Measurements from ENCODE around the gene CLCNKB.
A peak's percentile ranks its signal among the peaks of the same experiment; 100 is the strongest.
"Not testable (repeated sequence)": the region's sequence is repeated elsewhere in the genome, so short reads cannot be mapped to it uniquely, and the experiment has no call there.

The CLCNKB gene

DNA sequence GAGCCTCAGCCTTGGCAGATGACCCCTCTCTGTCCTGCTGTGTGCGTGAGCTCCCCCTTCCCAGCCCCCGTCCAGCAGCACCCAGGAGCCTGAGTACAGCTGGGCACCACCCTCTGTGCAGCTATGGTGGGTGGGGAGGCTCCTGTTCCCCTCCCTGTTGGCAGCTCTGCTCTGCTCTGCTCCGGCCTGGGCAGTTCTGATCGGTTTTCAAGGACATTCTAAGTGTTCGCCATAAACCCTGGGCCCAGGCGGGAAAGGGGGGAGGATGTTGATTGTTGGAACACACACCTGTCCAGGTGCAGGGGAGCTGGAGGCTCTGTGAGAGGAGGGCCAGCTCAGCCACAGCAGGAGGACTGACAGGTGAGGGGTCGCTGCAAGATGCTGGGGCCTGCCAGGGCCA, at the start of gene CLCNKB:
Gene CLCNKB (plus strand): TSS at position 262 of the 400 bp plus-strand sequence. CDS start 711 bp downstream, outside the sequence.
- TF ChIP-seq, protein P1, sequence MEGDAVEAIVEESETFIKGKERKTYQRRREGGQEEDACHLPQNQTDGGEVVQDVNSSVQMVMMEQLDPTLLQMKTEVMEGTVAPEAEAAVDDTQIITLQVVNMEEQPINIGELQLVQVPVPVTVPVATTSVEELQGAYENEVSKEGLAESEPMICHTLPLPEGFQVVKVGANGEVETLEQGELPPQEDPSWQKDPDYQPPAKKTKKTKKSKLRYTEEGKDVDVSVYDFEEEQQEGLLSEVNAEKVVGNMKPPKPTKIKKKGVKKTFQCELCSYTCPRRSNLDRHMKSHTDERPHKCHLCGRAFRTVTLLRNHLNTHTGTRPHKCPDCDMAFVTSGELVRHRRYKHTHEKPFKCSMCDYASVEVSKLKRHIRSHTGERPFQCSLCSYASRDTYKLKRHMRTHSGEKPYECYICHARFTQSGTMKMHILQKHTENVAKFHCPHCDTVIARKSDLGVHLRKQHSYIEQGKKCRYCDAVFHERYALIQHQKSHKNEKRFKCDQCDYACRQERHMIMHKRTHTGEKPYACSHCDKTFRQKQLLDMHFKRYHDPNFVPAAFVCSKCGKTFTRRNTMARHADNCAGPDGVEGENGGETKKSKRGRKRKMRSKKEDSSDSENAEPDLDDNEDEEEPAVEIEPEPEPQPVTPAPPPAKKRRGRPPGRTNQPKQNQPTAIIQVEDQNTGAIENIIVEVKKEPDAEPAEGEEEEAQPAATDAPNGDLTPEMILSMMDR (conservative IDR thresholded peaks at IDR 0.05; ENCODE audit: low read depth, low read length), result no peak
- DNase-seq (ENCODE audit: low read depth), result no peak
- H3K4me3 ChIP-seq (ENCODE audit: low read depth, low read length), result no peak within 1 kb of the TSS

DNA sequence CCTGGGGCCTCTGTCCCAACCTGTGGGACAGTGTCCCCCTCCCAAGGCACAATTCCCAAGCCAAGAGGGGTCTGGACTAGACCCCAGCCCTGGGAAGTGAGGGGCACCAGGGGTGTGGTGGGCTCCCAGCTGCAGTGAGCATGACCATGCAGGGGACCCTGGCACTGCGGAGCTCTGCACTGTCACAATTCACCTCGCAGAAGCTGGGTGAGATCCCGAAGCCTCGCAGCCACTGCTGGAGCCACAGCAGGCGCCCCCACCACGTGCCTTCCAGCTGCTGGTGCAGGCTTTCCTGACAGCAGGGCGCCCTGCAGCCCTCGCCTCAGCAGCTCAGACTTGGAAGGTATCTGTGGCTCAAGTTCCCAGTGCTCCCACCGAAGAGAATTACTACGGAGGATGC, 49.5 kb upstream of the CLCNKB start:
- TF ChIP-seq, protein P1 (conservative IDR thresholded peaks at IDR 0.05; ENCODE audit: low read depth, low read length), result no peak
- DNase-seq (ENCODE audit: low read depth), result no peak
- no peak overlapping the region for H3K4me3 ChIP-seq (ENCODE audit: low read depth, low read length)

DNA sequence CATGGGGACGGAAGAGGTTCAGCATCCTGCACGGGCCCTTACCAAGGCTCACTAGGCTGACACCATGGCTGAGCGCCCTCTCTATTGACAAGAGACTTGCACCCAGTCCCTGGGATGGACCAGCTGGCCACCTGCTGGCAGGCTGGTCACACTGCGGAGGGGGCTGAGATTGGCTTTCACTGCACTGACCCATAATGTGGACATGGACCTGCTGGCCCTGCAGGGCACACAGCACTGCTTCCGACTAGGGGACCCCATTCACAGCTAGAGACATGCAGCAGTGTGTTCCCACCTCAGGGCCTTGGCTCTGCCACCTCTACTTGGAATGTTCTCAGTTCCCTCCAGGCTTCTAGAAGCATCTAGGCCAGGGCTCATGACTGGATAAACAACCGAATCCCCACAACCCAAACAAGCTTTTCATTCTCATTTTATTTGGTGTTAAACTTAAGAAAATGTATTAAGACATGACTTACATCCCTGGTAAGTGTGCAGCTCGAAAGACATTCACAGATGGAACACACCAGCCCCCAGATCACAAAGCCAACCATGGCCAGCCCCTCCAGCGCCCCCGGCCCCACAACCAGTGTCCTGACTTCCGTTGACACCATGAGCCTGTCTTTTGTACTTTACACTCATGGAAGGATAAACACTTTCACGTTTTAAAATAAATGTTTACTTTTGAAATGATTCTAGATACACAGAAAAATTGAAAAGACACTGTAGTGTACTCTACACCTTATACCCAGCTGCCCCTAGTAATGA, 48.8 kb upstream of the CLCNKB start:
- DNase-seq (ENCODE audit: low read depth), result peak; percentile 73
- TF ChIP-seq, protein P1 (conservative IDR thresholded peaks at IDR 0.05; ENCODE audit: low read depth, low read length), result peak; percentile 91
- no peak overlapping the region for H3K4me3 ChIP-seq (ENCODE audit: low read depth, low read length)

DNA sequence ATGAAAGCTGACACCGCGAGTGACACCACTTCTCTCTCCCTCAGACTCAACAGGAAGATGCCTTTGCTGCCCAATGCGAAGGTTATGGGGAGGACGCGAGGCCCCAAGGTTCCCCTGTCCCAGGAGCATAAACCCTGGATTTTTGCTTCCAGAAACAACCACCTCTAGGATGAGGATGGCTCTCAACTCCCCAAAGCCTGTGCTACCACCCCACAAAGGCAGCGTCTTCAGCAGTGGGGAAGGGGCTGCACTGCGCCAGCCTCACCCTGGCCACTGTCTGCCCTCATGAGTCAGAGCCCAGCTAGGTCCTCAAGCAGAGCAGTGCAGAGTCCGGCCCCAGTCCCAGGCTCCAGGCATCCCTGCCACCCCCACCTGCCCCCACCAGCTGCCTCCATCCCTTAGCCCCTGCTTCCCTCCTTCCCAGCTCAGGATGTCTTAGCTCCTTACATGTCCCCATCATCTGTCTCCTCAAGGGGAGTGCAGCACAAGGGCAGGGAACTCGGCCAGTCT, 46.5 kb upstream of the CLCNKB start:
- TF ChIP-seq, protein P1 (conservative IDR thresholded peaks at IDR 0.05; ENCODE audit: low read depth, low read length), result no peak
- no peak for DNase-seq (ENCODE audit: low read depth)
- no peak overlapping the region for H3K4me3 ChIP-seq (ENCODE audit: low read depth, low read length)

DNA sequence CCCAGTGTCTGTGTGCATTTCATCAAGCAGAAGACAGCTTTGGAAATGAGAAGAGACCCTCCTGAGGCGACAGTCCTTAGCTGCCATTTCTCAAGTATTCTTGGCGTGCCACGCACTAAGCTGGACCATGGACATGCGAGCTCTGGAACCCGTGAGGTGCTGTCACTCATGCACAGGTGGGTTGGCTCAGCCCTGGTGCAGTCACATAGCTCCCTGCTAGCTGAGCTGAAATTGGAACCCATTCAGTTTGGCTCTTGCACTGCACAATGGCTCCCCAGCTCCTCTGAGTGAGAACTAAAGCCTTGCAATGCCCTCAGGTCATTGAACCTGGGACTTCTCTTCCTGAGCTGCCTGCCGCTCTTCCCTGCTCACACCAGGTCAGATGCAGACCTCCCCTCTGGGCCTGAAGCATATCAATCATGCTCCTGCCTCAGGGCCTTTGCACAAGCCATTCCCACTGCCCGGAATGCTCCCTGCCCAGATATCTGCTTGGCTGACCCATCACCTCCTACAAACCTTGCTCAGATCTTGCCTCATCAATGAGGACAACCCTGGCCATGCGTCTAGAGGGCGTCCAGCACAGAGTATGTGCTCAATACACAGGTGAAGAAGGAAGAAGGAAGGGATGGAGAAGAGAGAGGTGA, 45.8 kb upstream of the CLCNKB start:
- no peak overlapping the region for H3K4me3 ChIP-seq (ENCODE audit: low read depth, low read length)
- TF ChIP-seq, protein P1 (conservative IDR thresholded peaks at IDR 0.05; ENCODE audit: low read depth, low read length), result no peak
- no peak for DNase-seq (ENCODE audit: low read depth)

DNA sequence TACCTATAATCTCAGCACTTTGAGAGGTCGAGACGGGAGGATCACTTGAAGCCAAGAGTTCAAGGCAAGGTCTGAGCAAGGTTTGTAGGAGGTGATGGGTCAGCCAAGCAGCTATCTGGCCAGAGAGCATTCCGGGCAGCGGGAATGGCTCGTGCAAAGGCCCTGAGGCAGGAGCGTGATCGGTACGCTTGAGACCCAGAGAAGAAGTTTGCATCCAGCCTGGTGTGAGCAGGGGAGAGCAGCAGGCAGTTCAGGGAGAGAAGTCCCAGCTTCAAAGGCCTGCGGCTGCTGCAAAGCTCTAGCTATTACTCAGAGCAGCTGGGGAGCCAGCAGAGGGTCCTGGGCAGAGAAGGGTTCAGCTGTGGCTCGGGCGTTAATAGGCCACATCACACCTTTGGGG, 44.7 kb upstream of the CLCNKB start:
- no peak overlapping the region for H3K4me3 ChIP-seq (ENCODE audit: low read depth, low read length)
- no peak for DNase-seq (ENCODE audit: low read depth)
- TF ChIP-seq, protein P1 (conservative IDR thresholded peaks at IDR 0.05; ENCODE audit: low read depth, low read length), result no peak

DNA sequence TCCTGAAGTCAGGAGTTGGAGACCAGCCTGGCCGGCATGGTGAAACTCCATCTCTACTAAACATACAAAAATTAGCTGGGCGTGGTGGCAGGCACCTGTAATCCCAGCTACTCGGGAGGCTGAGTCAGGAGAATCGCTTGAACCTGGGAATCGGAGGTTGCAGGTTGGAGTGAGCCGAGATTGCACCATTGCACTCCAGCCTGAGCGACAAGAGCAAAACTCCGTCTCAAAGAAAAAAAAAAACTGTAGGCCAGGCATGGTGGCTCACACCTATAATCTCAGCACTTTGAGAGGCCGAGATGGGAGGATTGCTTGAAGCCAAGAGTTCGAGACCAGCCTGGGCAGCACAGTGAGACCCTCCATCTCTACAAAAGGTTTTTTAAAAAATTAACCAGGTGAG, 42.3 kb upstream of the CLCNKB start:
- DNase-seq (ENCODE audit: low read depth); H3K4me3 ChIP-seq (ENCODE audit: low read depth, low read length): not testable (repeated sequence)

All from choroid plexus epithelial cell (primary cell).